Heart left ventricle (tissue), 13 donors: ENCODE data around the gene NRIP2.

ENCODE experiments used
- CTCF ChIP-seq, 12 donors: fragments of 200-600 bp; sonication (generic) in 4 of 12; IDR thresholded peaks; one replicate each; pipeline versions ENCODE4 v1.5.0 to v1.8.0; 2018 to 2022; ENCODE audit warnings: antibody characterized with exemption in 12 of 12, mild to moderate bottlenecking in 5 of 12
- POLR2A ChIP-seq, 2 donors: fragments of 450-650 bp; IDR thresholded peaks; one replicate each; pipeline ENCODE4 v1.6.1; 2017; ENCODE audit warnings: antibody characterized with exemption in 2 of 2, mild to moderate bottlenecking in 2 of 2, moderate library complexity in 2 of 2
- donor health status: ischemic (EF 13 %, LVEDD 7.1; RV severe dilation, severe dysfunction).
- donor health status: DM: no; HTN: yes; CAD: no.
- donor health status: DM: no; HTN: no; CAD: no.
- donor health status: ischemic (EF 25% LVEDD 6.9; RV normal size, moderate dysfunction).
- donor health status: ischemic (EF 25% LVEDD 5.7; RV mildly dilated, moderate dysfunction).
- donor health status: ischemic (EF 35%, LVEDD 5.7; RV mildly dilated, moderate dysfunction).
- donor health status: nonischemic (EF 11% LVEDD 7.7; RV severe dilation, severe dysfunction).
- donor health status: DM: yes; HTN: yes; CAD: no.
- donor health status: PGD.
- donor health status: ischemic (EF 29% LVEDD 5.4; RV normal size, mild dysfunction).
- donor health status: nonischemic (EF 23%, LVEDD 6.1; RV moderate dilation, normal function).

- no peak for TF ChIP-seq CTCF (IDR thresholded peaks at IDR 0.05)
- TF ChIP-seq POLR2A (IDR thresholded peaks at IDR 0.05): no peak
Observed at GRCh38 chr12:2779281-2779680, 55.6 kb downstream of the NRIP2 start.
